ENCODE data around the gene PSMB5.

The PSMB5 gene

GRCh38 chr14:23028799-23029198 lies 5.9 kb downstream of the PSMB5 start:
- H3K36me3 ChIP-seq (ENCODE audit: control insufficient read depth in 1 of 2, insufficient read depth in 2 of 2, low read length in 2 of 2), result peaks cover 12 to 49% of the 10 kb centered on the region in 2 donors

GRCh38 chr14:23025151-23025814 lies 9.4 kb downstream of the PSMB5 start:
- H3K36me3 ChIP-seq (ENCODE audit: control insufficient read depth in 1 of 2, insufficient read depth in 2 of 2, low read length in 2 of 2), result peaks cover 12 to 28% of the 10 kb centered on the region in 2 donors
- no peaks in the 10 kb centered on the region for H3K27me3 ChIP-seq (ENCODE audit: control insufficient read depth in 1 of 2, insufficient read depth in 2 of 2, low read length in 2 of 2)
- H3K4me1 ChIP-seq (ENCODE audit: control insufficient read depth in 1 of 2, insufficient read depth in 2 of 2, low read length in 2 of 2), result no peaks in the 10 kb centered on the region
- H3K9me3 ChIP-seq (ENCODE audit: control insufficient read depth in 1 of 2, low read length in 2 of 2), result no peaks in the 10 kb centered on the region
- H3K27ac ChIP-seq (ENCODE audit: low read depth, low read length), result no peak overlapping the region
- no peak overlapping the region for H3K9ac ChIP-seq (ENCODE audit: low read depth in 1 of 2, low read length in 2 of 2)
- no peak overlapping the region for H3K4me3 ChIP-seq (ENCODE audit: low read depth in 1 of 2, low read length in 2 of 2)

More at GRCh38 chr14:23028799-23029198, 5.9 kb downstream of the PSMB5 start:
- Histone ChIP-seq H3K27ac (ENCODE audit: low read depth, low read length) (no peak overlapping the region), H3K9ac (ENCODE audit: low read depth in 1 of 2, low read length in 2 of 2) (no peak overlapping the region), H3K27me3 (ENCODE audit: control insufficient read depth in 1 of 2, insufficient read depth in 2 of 2, low read length in 2 of 2) (no peaks in the 10 kb centered on the region), H3K4me3 (ENCODE audit: low read depth in 1 of 2, low read length in 2 of 2) (no peak overlapping the region), H3K9me3 (ENCODE audit: control insufficient read depth in 1 of 2, low read length in 2 of 2) (no peaks in the 10 kb centered on the region), H3K4me1 (ENCODE audit: control insufficient read depth in 1 of 2, insufficient read depth in 2 of 2, low read length in 2 of 2) (peaks cover 8% of the 10 kb centered on the region in 2 donors)

GRCh38 chr14:23024612-23025075 lies 10.1 kb downstream of the PSMB5 start:
- Histone ChIP-seq H3K4me1 (ENCODE audit: control insufficient read depth in 1 of 2, insufficient read depth in 2 of 2, low read length in 2 of 2) (no peaks in the 10 kb centered on the region), H3K4me3 (ENCODE audit: low read depth in 1 of 2, low read length in 2 of 2) (no peak overlapping the region), H3K9ac (ENCODE audit: low read depth in 1 of 2, low read length in 2 of 2) (no peak overlapping the region), H3K9me3 (ENCODE audit: control insufficient read depth in 1 of 2, low read length in 2 of 2) (no peaks in the 10 kb centered on the region), H3K27ac (ENCODE audit: low read depth, low read length) (no peak overlapping the region), H3K36me3 (ENCODE audit: control insufficient read depth in 1 of 2, insufficient read depth in 2 of 2, low read length in 2 of 2) (peaks cover 12 to 28% of the 10 kb centered on the region in 2 donors), H3K27me3 (ENCODE audit: control insufficient read depth in 1 of 2, insufficient read depth in 2 of 2, low read length in 2 of 2) (no peaks in the 10 kb centered on the region)

- Histone ChIP-seq H3K27ac (ENCODE audit: low read depth, low read length) (no peak overlapping the region), H3K36me3 (ENCODE audit: control insufficient read depth in 1 of 2, insufficient read depth in 2 of 2, low read length in 2 of 2) (peaks cover 12 to 20% of the 10 kb centered on the region in 2 donors), H3K9me3 (ENCODE audit: control insufficient read depth in 1 of 2, low read length in 2 of 2) (no peaks in the 10 kb centered on the region), H3K9ac (ENCODE audit: low read depth in 1 of 2, low read length in 2 of 2) (no peak overlapping the region), H3K4me1 (ENCODE audit: control insufficient read depth in 1 of 2, insufficient read depth in 2 of 2, low read length in 2 of 2) (no peaks in the 10 kb centered on the region), H3K4me3 (ENCODE audit: low read depth in 1 of 2, low read length in 2 of 2) (no peak overlapping the region), H3K27me3 (ENCODE audit: control insufficient read depth in 1 of 2, insufficient read depth in 2 of 2, low read length in 2 of 2) (no peaks in the 10 kb centered on the region)
Observed at GRCh38 chr14:23023795-23024152, 10.9 kb downstream of the PSMB5 start.

GRCh38 chr14:23023022-23023794 lies 11.5 kb downstream of the PSMB5 start:
- Histone ChIP-seq H3K9ac (ENCODE audit: low read depth in 1 of 2, low read length in 2 of 2) (no peak overlapping the region), H3K27me3 (ENCODE audit: control insufficient read depth in 1 of 2, insufficient read depth in 2 of 2, low read length in 2 of 2) (no peaks in the 10 kb centered on the region), H3K27ac (ENCODE audit: low read depth, low read length) (no peak overlapping the region), H3K4me3 (ENCODE audit: low read depth in 1 of 2, low read length in 2 of 2) (no peak overlapping the region), H3K4me1 (ENCODE audit: control insufficient read depth in 1 of 2, insufficient read depth in 2 of 2, low read length in 2 of 2) (no peaks in the 10 kb centered on the region), H3K36me3 (ENCODE audit: control insufficient read depth in 1 of 2, insufficient read depth in 2 of 2, low read length in 2 of 2) (peaks cover 12 to 17% of the 10 kb centered on the region in 2 donors), H3K9me3 (ENCODE audit: control insufficient read depth in 1 of 2, low read length in 2 of 2) (no peaks in the 10 kb centered on the region)

- Histone ChIP-seq H3K4me1 (ENCODE audit: control insufficient read depth in 1 of 2, insufficient read depth in 2 of 2, low read length in 2 of 2) (no peaks in the 10 kb centered on the region), H3K27me3 (ENCODE audit: control insufficient read depth in 1 of 2, insufficient read depth in 2 of 2, low read length in 2 of 2) (no peaks in the 10 kb centered on the region), H3K9ac (ENCODE audit: low read depth in 1 of 2, low read length in 2 of 2) (no peak overlapping the region), H3K36me3 (ENCODE audit: control insufficient read depth in 1 of 2, insufficient read depth in 2 of 2, low read length in 2 of 2) (peaks cover 12 to 17% of the 10 kb centered on the region in 2 donors), H3K9me3 (ENCODE audit: control insufficient read depth in 1 of 2, low read length in 2 of 2) (no peaks in the 10 kb centered on the region), H3K4me3 (ENCODE audit: low read depth in 1 of 2, low read length in 2 of 2) (no peak overlapping the region), H3K27ac (ENCODE audit: low read depth, low read length) (no peak overlapping the region)
Observed at GRCh38 chr14:23021889-23022442, 12.7 kb downstream of the PSMB5 start.

GRCh38 chr14:23021434-23021833 lies 13.3 kb downstream of the PSMB5 start:
- Histone ChIP-seq H3K36me3 (ENCODE audit: control insufficient read depth in 1 of 2, insufficient read depth in 2 of 2, low read length in 2 of 2) (peaks cover 12 to 17% of the 10 kb centered on the region in 2 donors), H3K4me3 (ENCODE audit: low read depth in 1 of 2, low read length in 2 of 2) (no peak overlapping the region), H3K4me1 (ENCODE audit: control insufficient read depth in 1 of 2, insufficient read depth in 2 of 2, low read length in 2 of 2) (no peaks in the 10 kb centered on the region), H3K9me3 (ENCODE audit: control insufficient read depth in 1 of 2, low read length in 2 of 2) (no peaks in the 10 kb centered on the region), H3K27ac (ENCODE audit: low read depth, low read length) (no peak overlapping the region), H3K27me3 (ENCODE audit: control insufficient read depth in 1 of 2, insufficient read depth in 2 of 2, low read length in 2 of 2) (no peaks in the 10 kb centered on the region), H3K9ac (ENCODE audit: low read depth in 1 of 2, low read length in 2 of 2) (no peak overlapping the region)

GRCh38 chr14:23020143-23021128 lies 14.3 kb downstream of the PSMB5 start:
- H3K27ac ChIP-seq (ENCODE audit: low read depth, low read length), result no peak overlapping the region
- H3K9me3 ChIP-seq (ENCODE audit: control insufficient read depth in 1 of 2, low read length in 2 of 2), result no peaks in the 10 kb centered on the region
- H3K4me1 ChIP-seq (ENCODE audit: control insufficient read depth in 1 of 2, insufficient read depth in 2 of 2, low read length in 2 of 2), result no peaks in the 10 kb centered on the region
- peaks cover 3 to 8% of the 10 kb centered on the region in 2 donors for H3K36me3 ChIP-seq (ENCODE audit: control insufficient read depth in 1 of 2, insufficient read depth in 2 of 2, low read length in 2 of 2)
- H3K27me3 ChIP-seq (ENCODE audit: control insufficient read depth in 1 of 2, insufficient read depth in 2 of 2, low read length in 2 of 2), result no peaks in the 10 kb centered on the region
- H3K4me3 ChIP-seq (ENCODE audit: low read depth in 1 of 2, low read length in 2 of 2), result no peak overlapping the region
- no peak overlapping the region for H3K9ac ChIP-seq (ENCODE audit: low read depth in 1 of 2, low read length in 2 of 2)

- Histone ChIP-seq H3K36me3 (ENCODE audit: control insufficient read depth in 1 of 2, insufficient read depth in 2 of 2, low read length in 2 of 2) (no peaks in the 10 kb centered on the region), H3K27me3 (ENCODE audit: control insufficient read depth in 1 of 2, insufficient read depth in 2 of 2, low read length in 2 of 2) (no peaks in the 10 kb centered on the region), H3K9ac (ENCODE audit: low read depth in 1 of 2, low read length in 2 of 2) (no peak overlapping the region), H3K4me1 (ENCODE audit: control insufficient read depth in 1 of 2, insufficient read depth in 2 of 2, low read length in 2 of 2) (no peaks in the 10 kb centered on the region), H3K4me3 (ENCODE audit: low read depth in 1 of 2, low read length in 2 of 2) (no peak overlapping the region), H3K9me3 (ENCODE audit: control insufficient read depth in 1 of 2, low read length in 2 of 2) (no peaks in the 10 kb centered on the region), H3K27ac (ENCODE audit: low read depth, low read length) (no peak overlapping the region)
Observed at GRCh38 chr14:23018107-23018506, 16.6 kb downstream of the PSMB5 start.

All from duodenal mucosa (tissue), 2 donors.